WTC11 (cell line): ENCODE data around the gene PPP3CA. TPM values are rescaled to one million over a fixed set of nuclear protein-coding genes. Genes with fewer than 3 reads are reported as not detected.

Source experiments
- ATAC-seq: fragments of 200-7000 bp; cut with Tn5 transposase; 2 replicates; pipeline ENCODE4 v1.10.0; 2021; ENCODE audit warnings: mild to moderate bottlenecking, moderate library complexity
- CTCF ChIA-PET: fragments of 300-600 bp; sonication (Branson Sonifier 250); formaldehyde crosslinking; loops from one replicate; lab custom pipeline; 2021; ENCODE audit warnings: antibody characterized with exemption; lab: Charles Lee
- POLR2A ChIA-PET: fragments of 350-600 bp; sonication (Branson Sonifier 250); formaldehyde crosslinking; loops from one replicate; lab custom pipeline; 2021; ENCODE audit warnings: antibody characterized with exemption; lab: Charles Lee
- DNase-seq: peaks from one replicate; pipeline ENCODE4 v3.0.0; 2021; ENCODE audit warnings: low spot score
- H3K27ac Mint-ChIP-seq: 2 replicates; pipeline ENCODE4 v1.8.0; 2021; ENCODE audit warnings: mixed read lengths
- H3K27me3 Mint-ChIP-seq: 2 replicates; pipeline ENCODE4 v1.8.0; 2021; ENCODE audit warnings: low read depth, mild to moderate bottlenecking, moderate library complexity, mixed read lengths
- H3K36me3 Mint-ChIP-seq: 2 replicates; pipeline ENCODE4 v1.8.0; 2021; ENCODE audit warnings: mixed read lengths
- H3K4me1 Mint-ChIP-seq: 2 replicates; pipeline ENCODE4 v1.8.0; 2022; ENCODE audit warnings: mixed read lengths
- H3K4me3 Mint-ChIP-seq: 2 replicates; pipeline ENCODE4 v1.8.0; 2021; ENCODE audit warnings: mild to moderate bottlenecking, moderate library complexity, mixed read lengths
- H3K9me3 Mint-ChIP-seq: 2 replicates; pipeline ENCODE4 v1.8.0; 2021; ENCODE audit warnings: mixed read lengths
- ATF1 ChIP-seq: sonication (generic); formaldehyde crosslinking; IDR thresholded peaks from 2 replicates; pipeline ENCODE4 v1.8.1; 2023; ENCODE audit warnings: mild to moderate bottlenecking, moderate library complexity, missing genetic modification reagents
- ELF4 ChIP-seq: sonication (generic); formaldehyde crosslinking; IDR thresholded peaks from 2 replicates; pipeline ENCODE4 v1.8.1; 2022; ENCODE audit warnings: low read depth, mild to moderate bottlenecking, moderate library complexity, missing genetic modification reagents
- EMX1 ChIP-seq: fragments of 250-450 bp; sonication (Bioruptor Pico); IDR thresholded peaks from 2 replicates; pipeline ENCODE4 v1.8.0; 2021; ENCODE audit warnings: mild to moderate bottlenecking
- GRHL2 ChIP-seq: fragments of 250-450 bp; sonication (Bioruptor Pico); IDR thresholded peaks from 2 replicates; pipeline ENCODE4 v1.8.0; 2022; ENCODE audit warnings: mild to moderate bottlenecking, moderate library complexity; ENCODE audit not compliant: insufficient replicate concordance, severe bottlenecking
- MYBL2 ChIP-seq: sonication (generic); formaldehyde crosslinking; IDR thresholded peaks from 2 replicates; pipeline ENCODE4 v1.8.1; 2023; ENCODE audit warnings: mild to moderate bottlenecking, moderate library complexity, missing genetic modification reagents
- RORB ChIP-seq: fragments of 250-450 bp; sonication (Bioruptor Pico); IDR thresholded peaks from 2 replicates; pipeline ENCODE4 v1.9.0; 2021; ENCODE audit warnings: mild to moderate bottlenecking
- TEAD1 ChIP-seq: sonication (generic); formaldehyde crosslinking; IDR thresholded peaks from 2 replicates; pipeline ENCODE4 v1.8.0; 2022; ENCODE audit warnings: mild to moderate bottlenecking, missing genetic modification reagents
- ZBTB21 ChIP-seq: sonication (generic); formaldehyde crosslinking; IDR thresholded peaks from 2 replicates; pipeline ENCODE4 v1.8.1; 2023; ENCODE audit warnings: mild to moderate bottlenecking, missing genetic modification reagents, borderline replicate concordance
- ZNF423 ChIP-seq: fragments of 250-450 bp; sonication (Bioruptor Pico); IDR thresholded peaks from 2 replicates; pipeline ENCODE4 v2.1.2; 2022; ENCODE audit warnings: mild to moderate bottlenecking, moderate library complexity
- total RNA-seq: library from RNA; stranded (reverse); gene quantifications from 3 replicates; pipeline ENCODE4 v1.2.3, GENCODE V29; 2021
- TF ChIP-seq, protein P1 (sequence below): sonication (generic); formaldehyde crosslinking; IDR thresholded peaks from 2 replicates; pipeline ENCODE4 v1.8.1; 2022; ENCODE audit warnings: low read depth, mild to moderate bottlenecking, moderate library complexity, missing genetic modification reagents, borderline replicate concordance
- TF ChIP-seq, protein P2 (sequence below): fragments of 200-600 bp; IDR thresholded peaks from 2 replicates; pipeline ENCODE4 v1.8.0; 2022; ENCODE audit warnings: antibody characterized with exemption
- TF ChIP-seq, protein P3 (sequence below): sonication (generic); formaldehyde crosslinking; IDR thresholded peaks from 2 replicates; pipeline ENCODE4 v1.8.1; 2022; ENCODE audit warnings: mild to moderate bottlenecking, missing genetic modification reagents, moderate library complexity, borderline replicate concordance
- TF ChIP-seq, protein P4 (sequence below): sonication (generic); formaldehyde crosslinking; conservative IDR thresholded peaks from 2 replicates; pipeline ENCODE4 v1.8.1; 2023; ENCODE audit warnings: mild to moderate bottlenecking, low read depth, missing genetic modification reagents, moderate library complexity
- TF ChIP-seq, protein P5 (sequence below): sonication (generic); formaldehyde crosslinking; conservative IDR thresholded peaks from 2 replicates; pipeline ENCODE4 v1.8.1; 2022; ENCODE audit warnings: mild to moderate bottlenecking, missing genetic modification reagents
- TF ChIP-seq, protein P6 (sequence below): fragments of 250-450 bp; sonication (Bioruptor Pico); IDR thresholded peaks from 2 replicates; pipeline ENCODE4 v2.1.2; 2022; ENCODE audit warnings: mild to moderate bottlenecking, moderate library complexity
- TF ChIP-seq, protein P7 (sequence below): sonication (generic); formaldehyde crosslinking; IDR thresholded peaks from 2 replicates; pipeline ENCODE4 v1.8.0; 2022; ENCODE audit warnings: mild to moderate bottlenecking, missing genetic modification reagents
- TF ChIP-seq, protein P8 (sequence below): sonication (generic); formaldehyde crosslinking; IDR thresholded peaks from 2 replicates; pipeline ENCODE4 v1.8.0; 2023; ENCODE audit warnings: missing genetic modification reagents, mild to moderate bottlenecking, borderline replicate concordance

Gene PPP3CA
- total RNA-seq, 1 experiment from 2014 or later, result 41.6 TPM

DNA sequence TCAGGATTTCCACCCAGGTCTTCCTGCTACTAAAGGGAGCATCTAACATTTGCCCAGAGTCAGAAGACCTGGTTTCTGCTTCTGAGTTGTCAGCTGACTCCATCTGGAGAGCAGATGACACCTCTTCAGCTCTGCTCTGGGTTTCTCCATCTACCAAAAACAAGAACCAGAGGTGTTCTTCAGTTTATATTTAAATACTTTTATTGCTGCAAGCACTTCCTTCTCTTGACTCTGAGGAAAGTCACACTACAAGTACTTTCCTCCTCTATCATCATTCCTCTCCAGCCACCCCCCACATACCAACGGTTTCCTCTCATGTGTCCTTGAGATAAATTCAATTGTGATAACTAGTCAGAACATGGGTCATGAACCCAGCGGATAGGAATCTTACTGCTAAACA, 88.4 kb downstream of the PPP3CA start:
- Mint-ChIP-seq H3K36me3 (no peaks in the 10 kb centered on the region), H3K4me3 (no peak overlapping the region), H3K9me3 (peaks cover 4% of the 10 kb centered on the region; the same call in 1 of the 2 replicates), H3K27ac (no peak overlapping the region), H3K27me3 (no peaks in the 10 kb centered on the region), H3K4me1 (peaks cover 67% of the 10 kb centered on the region)
- DNase-seq (no peak), ATAC-seq (no peak)
- POLR2A ChIA-PET, result no interaction called here
- TF ChIP-seq, protein P1, sequence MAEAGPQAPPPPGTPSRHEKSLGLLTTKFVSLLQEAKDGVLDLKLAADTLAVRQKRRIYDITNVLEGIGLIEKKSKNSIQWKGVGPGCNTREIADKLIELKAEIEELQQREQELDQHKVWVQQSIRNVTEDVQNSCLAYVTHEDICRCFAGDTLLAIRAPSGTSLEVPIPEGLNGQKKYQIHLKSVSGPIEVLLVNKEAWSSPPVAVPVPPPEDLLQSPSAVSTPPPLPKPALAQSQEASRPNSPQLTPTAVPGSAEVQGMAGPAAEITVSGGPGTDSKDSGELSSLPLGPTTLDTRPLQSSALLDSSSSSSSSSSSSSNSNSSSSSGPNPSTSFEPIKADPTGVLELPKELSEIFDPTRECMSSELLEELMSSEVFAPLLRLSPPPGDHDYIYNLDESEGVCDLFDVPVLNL (CRISPR knock-in tag), result no peak
- TF ChIP-seq, protein P2, sequence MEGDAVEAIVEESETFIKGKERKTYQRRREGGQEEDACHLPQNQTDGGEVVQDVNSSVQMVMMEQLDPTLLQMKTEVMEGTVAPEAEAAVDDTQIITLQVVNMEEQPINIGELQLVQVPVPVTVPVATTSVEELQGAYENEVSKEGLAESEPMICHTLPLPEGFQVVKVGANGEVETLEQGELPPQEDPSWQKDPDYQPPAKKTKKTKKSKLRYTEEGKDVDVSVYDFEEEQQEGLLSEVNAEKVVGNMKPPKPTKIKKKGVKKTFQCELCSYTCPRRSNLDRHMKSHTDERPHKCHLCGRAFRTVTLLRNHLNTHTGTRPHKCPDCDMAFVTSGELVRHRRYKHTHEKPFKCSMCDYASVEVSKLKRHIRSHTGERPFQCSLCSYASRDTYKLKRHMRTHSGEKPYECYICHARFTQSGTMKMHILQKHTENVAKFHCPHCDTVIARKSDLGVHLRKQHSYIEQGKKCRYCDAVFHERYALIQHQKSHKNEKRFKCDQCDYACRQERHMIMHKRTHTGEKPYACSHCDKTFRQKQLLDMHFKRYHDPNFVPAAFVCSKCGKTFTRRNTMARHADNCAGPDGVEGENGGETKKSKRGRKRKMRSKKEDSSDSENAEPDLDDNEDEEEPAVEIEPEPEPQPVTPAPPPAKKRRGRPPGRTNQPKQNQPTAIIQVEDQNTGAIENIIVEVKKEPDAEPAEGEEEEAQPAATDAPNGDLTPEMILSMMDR, result no peak
- no peak for TF ChIP-seq RORB (CRISPR knock-in tag)
- TF ChIP-seq ZBTB21 (CRISPR knock-in tag), result no peak
- TF ChIP-seq ZNF423, result no peak
- no peak for TF ChIP-seq EMX1 (CRISPR knock-in tag)
- TF ChIP-seq, protein P3, sequence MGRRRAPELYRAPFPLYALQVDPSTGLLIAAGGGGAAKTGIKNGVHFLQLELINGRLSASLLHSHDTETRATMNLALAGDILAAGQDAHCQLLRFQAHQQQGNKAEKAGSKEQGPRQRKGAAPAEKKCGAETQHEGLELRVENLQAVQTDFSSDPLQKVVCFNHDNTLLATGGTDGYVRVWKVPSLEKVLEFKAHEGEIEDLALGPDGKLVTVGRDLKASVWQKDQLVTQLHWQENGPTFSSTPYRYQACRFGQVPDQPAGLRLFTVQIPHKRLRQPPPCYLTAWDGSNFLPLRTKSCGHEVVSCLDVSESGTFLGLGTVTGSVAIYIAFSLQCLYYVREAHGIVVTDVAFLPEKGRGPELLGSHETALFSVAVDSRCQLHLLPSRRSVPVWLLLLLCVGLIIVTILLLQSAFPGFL, result no peak
- TF ChIP-seq, protein P4, sequence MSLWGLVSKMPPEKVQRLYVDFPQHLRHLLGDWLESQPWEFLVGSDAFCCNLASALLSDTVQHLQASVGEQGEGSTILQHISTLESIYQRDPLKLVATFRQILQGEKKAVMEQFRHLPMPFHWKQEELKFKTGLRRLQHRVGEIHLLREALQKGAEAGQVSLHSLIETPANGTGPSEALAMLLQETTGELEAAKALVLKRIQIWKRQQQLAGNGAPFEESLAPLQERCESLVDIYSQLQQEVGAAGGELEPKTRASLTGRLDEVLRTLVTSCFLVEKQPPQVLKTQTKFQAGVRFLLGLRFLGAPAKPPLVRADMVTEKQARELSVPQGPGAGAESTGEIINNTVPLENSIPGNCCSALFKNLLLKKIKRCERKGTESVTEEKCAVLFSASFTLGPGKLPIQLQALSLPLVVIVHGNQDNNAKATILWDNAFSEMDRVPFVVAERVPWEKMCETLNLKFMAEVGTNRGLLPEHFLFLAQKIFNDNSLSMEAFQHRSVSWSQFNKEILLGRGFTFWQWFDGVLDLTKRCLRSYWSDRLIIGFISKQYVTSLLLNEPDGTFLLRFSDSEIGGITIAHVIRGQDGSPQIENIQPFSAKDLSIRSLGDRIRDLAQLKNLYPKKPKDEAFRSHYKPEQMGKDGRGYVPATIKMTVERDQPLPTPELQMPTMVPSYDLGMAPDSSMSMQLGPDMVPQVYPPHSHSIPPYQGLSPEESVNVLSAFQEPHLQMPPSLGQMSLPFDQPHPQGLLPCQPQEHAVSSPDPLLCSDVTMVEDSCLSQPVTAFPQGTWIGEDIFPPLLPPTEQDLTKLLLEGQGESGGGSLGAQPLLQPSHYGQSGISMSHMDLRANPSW, result no peak
- TF ChIP-seq GRHL2, result no peak
- no peak for TF ChIP-seq MYBL2 (CRISPR knock-in tag)
- TF ChIP-seq, protein P5, sequence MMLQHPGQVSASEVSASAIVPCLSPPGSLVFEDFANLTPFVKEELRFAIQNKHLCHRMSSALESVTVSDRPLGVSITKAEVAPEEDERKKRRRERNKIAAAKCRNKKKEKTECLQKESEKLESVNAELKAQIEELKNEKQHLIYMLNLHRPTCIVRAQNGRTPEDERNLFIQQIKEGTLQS, result no peak
- TF ChIP-seq ELF4, result no peak
- TF ChIP-seq, protein P6, sequence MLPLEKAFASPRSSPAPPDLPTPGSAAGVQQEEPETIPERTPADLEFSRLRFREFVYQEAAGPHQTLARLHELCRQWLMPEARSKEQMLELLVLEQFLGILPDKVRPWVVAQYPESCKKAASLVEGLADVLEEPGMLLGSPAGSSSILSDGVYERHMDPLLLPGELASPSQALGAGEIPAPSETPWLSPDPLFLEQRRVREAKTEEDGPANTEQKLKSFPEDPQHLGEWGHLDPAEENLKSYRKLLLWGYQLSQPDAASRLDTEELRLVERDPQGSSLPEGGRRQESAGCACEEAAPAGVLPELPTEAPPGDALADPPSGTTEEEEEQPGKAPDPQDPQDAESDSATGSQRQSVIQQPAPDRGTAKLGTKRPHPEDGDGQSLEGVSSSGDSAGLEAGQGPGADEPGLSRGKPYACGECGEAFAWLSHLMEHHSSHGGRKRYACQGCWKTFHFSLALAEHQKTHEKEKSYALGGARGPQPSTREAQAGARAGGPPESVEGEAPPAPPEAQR, result no peak
- CTCF ChIA-PET, result no interaction called here

DNA sequence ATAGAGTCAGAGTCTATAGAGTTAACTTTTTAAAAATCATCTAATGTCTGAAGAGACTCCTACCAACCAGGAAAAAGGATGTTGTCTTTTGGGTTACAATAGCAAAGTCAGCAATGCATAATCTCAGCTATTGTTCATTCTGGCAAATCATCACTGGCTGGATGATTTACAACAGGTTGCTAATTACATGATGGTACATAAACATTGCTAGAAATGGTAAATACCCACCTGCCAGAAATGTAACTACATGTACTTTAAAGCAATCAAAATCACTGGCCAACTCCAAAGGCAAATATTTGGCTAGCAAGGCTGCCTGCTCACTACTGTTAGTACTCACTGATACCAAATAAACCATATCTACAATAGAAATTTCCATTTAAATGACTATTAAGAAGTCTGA, 91.1 kb downstream of the PPP3CA start:
- CTCF ChIA-PET, result no interaction called here
- Mint-ChIP-seq H3K4me1 (peaks cover 58% of the 10 kb centered on the region), H3K27ac (peak overlapping the region; percentile 20; the same call in 1 of the 2 replicates), H3K4me3 (no peak overlapping the region), H3K27me3 (no peaks in the 10 kb centered on the region), H3K36me3 (no peaks in the 10 kb centered on the region), H3K9me3 (peaks cover 4% of the 10 kb centered on the region; the same call in 1 of the 2 replicates)
- no peak for DNase-seq
- peak; percentile 18; the same call in 1 of the 2 replicates for ATAC-seq
- POLR2A ChIA-PET, result no interaction called here
- TF ChIP-seq ZBTB21 (CRISPR knock-in tag) (no peak), TEAD1 (no peak), ATF1 (CRISPR knock-in tag) (no peak)
- TF ChIP-seq, protein P6, result no peak
- TF ChIP-seq, protein P7, sequence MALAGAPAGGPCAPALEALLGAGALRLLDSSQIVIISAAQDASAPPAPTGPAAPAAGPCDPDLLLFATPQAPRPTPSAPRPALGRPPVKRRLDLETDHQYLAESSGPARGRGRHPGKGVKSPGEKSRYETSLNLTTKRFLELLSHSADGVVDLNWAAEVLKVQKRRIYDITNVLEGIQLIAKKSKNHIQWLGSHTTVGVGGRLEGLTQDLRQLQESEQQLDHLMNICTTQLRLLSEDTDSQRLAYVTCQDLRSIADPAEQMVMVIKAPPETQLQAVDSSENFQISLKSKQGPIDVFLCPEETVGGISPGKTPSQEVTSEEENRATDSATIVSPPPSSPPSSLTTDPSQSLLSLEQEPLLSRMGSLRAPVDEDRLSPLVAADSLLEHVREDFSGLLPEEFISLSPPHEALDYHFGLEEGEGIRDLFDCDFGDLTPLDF (CRISPR knock-in tag), result no peak
- TF ChIP-seq, protein P8, sequence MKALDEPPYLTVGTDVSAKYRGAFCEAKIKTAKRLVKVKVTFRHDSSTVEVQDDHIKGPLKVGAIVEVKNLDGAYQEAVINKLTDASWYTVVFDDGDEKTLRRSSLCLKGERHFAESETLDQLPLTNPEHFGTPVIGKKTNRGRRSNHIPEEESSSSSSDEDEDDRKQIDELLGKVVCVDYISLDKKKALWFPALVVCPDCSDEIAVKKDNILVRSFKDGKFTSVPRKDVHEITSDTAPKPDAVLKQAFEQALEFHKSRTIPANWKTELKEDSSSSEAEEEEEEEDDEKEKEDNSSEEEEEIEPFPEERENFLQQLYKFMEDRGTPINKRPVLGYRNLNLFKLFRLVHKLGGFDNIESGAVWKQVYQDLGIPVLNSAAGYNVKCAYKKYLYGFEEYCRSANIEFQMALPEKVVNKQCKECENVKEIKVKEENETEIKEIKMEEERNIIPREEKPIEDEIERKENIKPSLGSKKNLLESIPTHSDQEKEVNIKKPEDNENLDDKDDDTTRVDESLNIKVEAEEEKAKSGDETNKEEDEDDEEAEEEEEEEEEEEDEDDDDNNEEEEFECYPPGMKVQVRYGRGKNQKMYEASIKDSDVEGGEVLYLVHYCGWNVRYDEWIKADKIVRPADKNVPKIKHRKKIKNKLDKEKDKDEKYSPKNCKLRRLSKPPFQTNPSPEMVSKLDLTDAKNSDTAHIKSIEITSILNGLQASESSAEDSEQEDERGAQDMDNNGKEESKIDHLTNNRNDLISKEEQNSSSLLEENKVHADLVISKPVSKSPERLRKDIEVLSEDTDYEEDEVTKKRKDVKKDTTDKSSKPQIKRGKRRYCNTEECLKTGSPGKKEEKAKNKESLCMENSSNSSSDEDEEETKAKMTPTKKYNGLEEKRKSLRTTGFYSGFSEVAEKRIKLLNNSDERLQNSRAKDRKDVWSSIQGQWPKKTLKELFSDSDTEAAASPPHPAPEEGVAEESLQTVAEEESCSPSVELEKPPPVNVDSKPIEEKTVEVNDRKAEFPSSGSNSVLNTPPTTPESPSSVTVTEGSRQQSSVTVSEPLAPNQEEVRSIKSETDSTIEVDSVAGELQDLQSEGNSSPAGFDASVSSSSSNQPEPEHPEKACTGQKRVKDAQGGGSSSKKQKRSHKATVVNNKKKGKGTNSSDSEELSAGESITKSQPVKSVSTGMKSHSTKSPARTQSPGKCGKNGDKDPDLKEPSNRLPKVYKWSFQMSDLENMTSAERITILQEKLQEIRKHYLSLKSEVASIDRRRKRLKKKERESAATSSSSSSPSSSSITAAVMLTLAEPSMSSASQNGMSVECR (CRISPR knock-in tag), result no peak
